Left ventricle myocardium inferior (tissue), 1 donor: Measurements from ENCODE around the gene SRSF12. TPM values are rescaled to one million over a fixed set of nuclear protein-coding genes. Genes with fewer than 3 reads are reported as not detected.
A peak's percentile ranks its signal among the peaks of the same experiment; 100 is the strongest.

ENCODE experiments used
- DNase-seq: peaks from one replicate; pipeline ENCODE4 v3.0.0-alpha.2; 2020
- H3K27ac ChIP-seq: fragments of 200-600 bp; replicated peaks from 2 replicates; pipeline ENCODE4 v1.8.0; 2021
- H3K27me3 ChIP-seq: fragments of 200-600 bp; 2 replicates; pipeline ENCODE4 v1.8.0; 2021; ENCODE audit warnings: low read depth
- H3K36me3 ChIP-seq: fragments of 200-600 bp; 2 replicates; pipeline ENCODE4 v1.8.0; 2021
- H3K4me1 ChIP-seq: fragments of 200-600 bp; 2 replicates; pipeline ENCODE4 v1.8.0; 2021
- H3K4me3 ChIP-seq: fragments of 200-600 bp; 2 replicates; pipeline ENCODE4 v1.8.0; 2021; ENCODE audit warnings: mild to moderate bottlenecking, moderate library complexity
- H3K9me3 ChIP-seq: fragments of 200-600 bp; replicated peaks from 2 replicates; pipeline ENCODE4 v1.8.0; 2021
- CTCF ChIP-seq: fragments of 200-600 bp; IDR thresholded peaks from 2 replicates; pipeline ENCODE4 v1.8.0; 2021; ENCODE audit warnings: antibody characterized with exemption, mild to moderate bottlenecking, borderline replicate concordance
- intact Hi-C: fragments of 100-400 bp; cut with micrococcal nuclease; formaldehyde crosslinking; loops from one replicate; pipeline ENCODE4 v1.11.0; 2022
- total RNA-seq: library from RNA; stranded (reverse); fragmentation: NEBNext Ultra II Directional; extraction: Animal tissue kit (Norgen Biotek cat#: 25700); gene quantifications from one replicate; pipeline ENCODE4 v1.2.1, GENCODE V29; 2021
- donor health status: DM: no; HTN: yes; CAD: no; lungs with severe emphysema.

SRSF12 gene
- total RNA-seq, 1 donor from 2014 or later, result not detected

- DNase-seq, result peak; percentile 46
- Histone ChIP-seq H3K27me3 (no peaks in the 10 kb centered on the region), H3K36me3 (peaks cover 23% of the 10 kb centered on the region), H3K4me1 (peaks cover 52% of the 10 kb centered on the region), H3K4me3 (peak overlapping the region; percentile 99), H3K9me3 (no peaks in the 10 kb centered on the region), H3K27ac (peak overlapping the region; percentile 100)
- no peak for TF ChIP-seq CTCF
- intact Hi-C loops, result loop anchor here (5.0 to 10.0 kb wide), 3 partner anchors 42 to 95 kb away; partner anchors contain the start of gene PM20D2
These were observed 38.2 kb downstream of the SRSF12 start for GRCh38 chr6:89079511-89080234.

DNA sequence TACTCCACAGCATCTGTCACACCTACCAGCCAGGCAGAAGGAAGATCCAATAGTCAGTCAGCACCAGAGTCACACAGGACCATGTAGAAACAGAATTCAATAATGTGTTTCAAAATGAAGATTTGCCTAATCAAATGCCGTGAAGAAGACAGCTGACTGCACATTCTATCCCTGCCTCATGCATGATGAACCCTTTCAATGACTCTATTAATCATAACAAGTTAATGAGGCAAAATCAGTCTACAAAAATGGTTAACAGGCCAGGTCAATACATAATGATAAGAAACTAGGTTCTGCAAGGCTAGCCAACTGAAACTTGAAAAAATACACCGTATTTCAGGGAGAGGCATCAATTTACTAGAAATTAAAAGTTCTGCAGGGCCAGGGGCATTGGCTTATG lies 44.0 kb downstream of the SRSF12 start:
- H3K4me3 ChIP-seq, result no peak overlapping the region
- no peaks in the 10 kb centered on the region for H3K36me3 ChIP-seq
- DNase-seq, result no peak
- intact Hi-C loops, result no loop called here
- H3K9me3 ChIP-seq, result peaks cover 8% of the 10 kb centered on the region
- H3K4me1 ChIP-seq, result peaks cover 5% of the 10 kb centered on the region
- H3K27ac ChIP-seq, result no peak overlapping the region
- TF ChIP-seq CTCF, result no peak
- H3K27me3 ChIP-seq, result no peaks in the 10 kb centered on the region

GRCh38 chr6:89073014-89073620 lies 44.8 kb downstream of the SRSF12 start:
- no peaks in the 10 kb centered on the region for H3K4me1 ChIP-seq
- no peaks in the 10 kb centered on the region for H3K36me3 ChIP-seq
- intact Hi-C loops, result no loop called here
- peaks cover 8% of the 10 kb centered on the region for H3K9me3 ChIP-seq
- H3K27ac ChIP-seq, result no peak overlapping the region
- no peaks in the 10 kb centered on the region for H3K27me3 ChIP-seq
- no peak for TF ChIP-seq CTCF
- DNase-seq, result no peak
- H3K4me3 ChIP-seq, result no peak overlapping the region

- intact Hi-C loops, result no loop called here
- H3K27ac ChIP-seq, result no peak overlapping the region
- no peak for TF ChIP-seq CTCF
- no peak overlapping the region for H3K4me3 ChIP-seq
- H3K9me3 ChIP-seq, result peaks cover 8% of the 10 kb centered on the region
- no peaks in the 10 kb centered on the region for H3K27me3 ChIP-seq
- no peak for DNase-seq
- no peaks in the 10 kb centered on the region for H3K36me3 ChIP-seq
- no peaks in the 10 kb centered on the region for H3K4me1 ChIP-seq
These were observed 46.8 kb downstream of the SRSF12 start for GRCh38 chr6:89071036-89071435.

- Histone ChIP-seq H3K27me3 (no peaks in the 10 kb centered on the region), H3K27ac (no peak overlapping the region), H3K4me1 (no peaks in the 10 kb centered on the region), H3K9me3 (peaks cover 8% of the 10 kb centered on the region), H3K4me3 (no peak overlapping the region), H3K36me3 (no peaks in the 10 kb centered on the region)
- no peak for TF ChIP-seq CTCF
- intact Hi-C loops, result no loop called here
- no peak for DNase-seq
These were observed 48.2 kb downstream of the SRSF12 start for GRCh38 chr6:89069536-89070163.
